Inflammatory macrophage treated with lipopolysaccharide for 4 hours (primary cell): ENCODE measurements around the gene PLCL1.
"Not testable (repeated sequence)": the region's sequence is repeated elsewhere in the genome, so short reads cannot be mapped to it uniquely, and the experiment has no call there.

Experiments
- DNase-seq: peaks from one replicate; pipeline ENCODE4 v3.0.0-alpha.2; 2020

PLCL1 gene

GRCh38 chr2:198004921-198005829, 200.8 kb downstream of the PLCL1 start:
- DNase-seq = peak; percentile 15

GRCh38 chr2:198006733-198007132, 202.3 kb downstream of the PLCL1 start:
- DNase-seq = no peak

- DNase-seq = no peak
These were observed 203.8 kb downstream of the PLCL1 start for GRCh38 chr2:198008230-198008629.

- no peak for DNase-seq
These were observed 207.6 kb downstream of the PLCL1 start for GRCh38 chr2:198012025-198012424.

- no peak for DNase-seq
These were observed 211.8 kb downstream of the PLCL1 start for GRCh38 chr2:198016243-198016642.

- DNase-seq = no peak
These were observed 212.7 kb downstream of the PLCL1 start for GRCh38 chr2:198017068-198017467.

GRCh38 chr2:198028955-198029354, 224.6 kb downstream of the PLCL1 start:
- no peak for DNase-seq

- not testable (repeated sequence) for DNase-seq
These were observed 225.2 kb downstream of the PLCL1 start for GRCh38 chr2:198029576-198029975.

- no peak for DNase-seq
These were observed 229.2 kb downstream of the PLCL1 start for GRCh38 chr2:198033626-198034025.

GRCh38 chr2:198036029-198036879, 231.9 kb downstream of the PLCL1 start:
- no peak for DNase-seq

- no peak for DNase-seq
These were observed 236.4 kb downstream of the PLCL1 start for GRCh38 chr2:198040835-198041234.

GRCh38 chr2:198042189-198042588, 237.8 kb downstream of the PLCL1 start:
- DNase-seq = no peak

- no peak for DNase-seq
These were observed 240.4 kb downstream of the PLCL1 start for GRCh38 chr2:198044777-198045176.

- DNase-seq = no peak
These were observed 240.8 kb downstream of the PLCL1 start for GRCh38 chr2:198045227-198045626.

GRCh38 chr2:198052741-198053140, 248.3 kb downstream of the PLCL1 start:
- no peak for DNase-seq

GRCh38 chr2:198053148-198053547, 248.8 kb downstream of the PLCL1 start:
- no peak for DNase-seq

- no peak for DNase-seq
These were observed 249.4 kb downstream of the PLCL1 start for GRCh38 chr2:198053776-198054175.

- DNase-seq = peak; percentile 15
These were observed 249.9 kb downstream of the PLCL1 start for GRCh38 chr2:198054299-198054698.

- DNase-seq = no peak
These were observed 251.3 kb downstream of the PLCL1 start for GRCh38 chr2:198055716-198056115.

- no peak for DNase-seq
These were observed 252.4 kb downstream of the PLCL1 start for GRCh38 chr2:198056836-198057235.

- no peak for DNase-seq
These were observed 255.4 kb downstream of the PLCL1 start for GRCh38 chr2:198059800-198060199.

GRCh38 chr2:198060277-198060676, 255.9 kb downstream of the PLCL1 start:
- DNase-seq = no peak

- no peak for DNase-seq
These were observed 258.4 kb downstream of the PLCL1 start for GRCh38 chr2:198062826-198063225.

GRCh38 chr2:198063242-198063641, 258.8 kb downstream of the PLCL1 start:
- no peak for DNase-seq
